Heart left ventricle (tissue), 16 donors: Measurements from ENCODE around the gene PTGER3. TPM values are rescaled to one million over a fixed set of nuclear protein-coding genes. Genes with fewer than 3 reads are reported as not detected.

Experiments used
- ATAC-seq, 4 donors: fragments of 200-7000 bp; cut with Tn5 transposase; one replicate each; pipeline ENCODE4 v1.9.1; 2020 to 2022; ENCODE audit warnings: moderate library complexity in 4 of 4, mild to moderate bottlenecking in 3 of 4, moderate number of reproducible peaks in 1 of 4
- DNase-seq, 5 donors: peaks; one replicate each; pipeline ENCODE4 v3.0.0-alpha.2; 2020
- H3K27ac ChIP-seq, 12 donors: fragments of 200-600 bp; sonication (generic) in 4 of 12; one replicate each; pipeline versions ENCODE4 v1.5.0 to v1.8.0; 2016 to 2022; ENCODE audit warnings: mild to moderate bottlenecking in 2 of 12
- H3K27me3 ChIP-seq, 9 donors: fragments of 200-600 bp; sonication (generic) in 2 of 9; one replicate each; pipeline versions ENCODE4 v1.5.1 to v1.8.0; 2016 to 2022; ENCODE audit warnings: mild to moderate bottlenecking in 3 of 9
- H3K36me3 ChIP-seq, 9 donors: fragments of 200-600 bp; sonication (generic) in 2 of 9; one replicate each; pipeline versions ENCODE4 v1.5.0 to v1.8.0; 2018 to 2022; ENCODE audit warnings: mild to moderate bottlenecking in 2 of 9
- H3K4me1 ChIP-seq, 12 donors: fragments of 200-600 bp; sonication (generic) in 4 of 12; one replicate each; pipeline versions ENCODE4 v1.5.0 to v1.8.0; 2016 to 2022; ENCODE audit warnings: mild to moderate bottlenecking in 3 of 12
- H3K4me3 ChIP-seq, 12 donors: fragments of 200-600 bp; sonication (generic) in 4 of 12; one replicate each; pipeline versions ENCODE4 v1.5.0 to v1.8.0; 2017 to 2022; ENCODE audit warnings: mild to moderate bottlenecking in 9 of 12, moderate library complexity in 4 of 12
- H3K9me3 ChIP-seq, 12 donors: fragments of 200-600 bp; sonication (generic) in 4 of 12; one replicate each; pipeline versions ENCODE4 v1.5.0 to v1.8.0; 2016 to 2022; ENCODE audit warnings: mild to moderate bottlenecking in 1 of 12
- CTCF ChIP-seq, 12 donors: fragments of 200-600 bp; sonication (generic) in 4 of 12; IDR thresholded peaks; one replicate each; pipeline versions ENCODE4 v1.5.0 to v1.8.0; 2018 to 2022; ENCODE audit warnings: antibody characterized with exemption in 12 of 12, mild to moderate bottlenecking in 5 of 12
- POLR2A ChIP-seq, 2 donors: fragments of 450-650 bp; IDR thresholded peaks; one replicate each; pipeline ENCODE4 v1.6.1; 2017; ENCODE audit warnings: antibody characterized with exemption in 2 of 2, mild to moderate bottlenecking in 2 of 2, moderate library complexity in 2 of 2
- WGBS, 4 donors: extraction: QIAGEN DNeasy Blood & Tissue Kit in 2 of 4; methylation state at CpG; one replicate each; pipeline versions ENCODE4 v1.1.5 to v1.1.7; 2013 to 2018; 5-methylcytosine and 5-hydroxymethylcytosine counted together
- intact Hi-C, 10 donors: fragments of 100-400 bp; cut with DNase I; formaldehyde crosslinking; loops; one replicate each; pipeline versions ENCODE4 v1.11.1 to v1.14.2; 2022
- polyA plus RNA-seq, 2 donors: library from polyadenylated mRNA; stranded (reverse); fragments of 200-250 nt; gene quantifications; one replicate each; pipeline ENCODE4 v1.2.3, GENCODE V29; 2013
- total RNA-seq, 9 donors: library from RNA; depleted of rRNA in 2 of 9; stranded (reverse); fragments of >200 nt in 2 of 9; fragmentation: NEBNext Ultra II Directional in 3 of 9; extraction: Animal tissue kit (Norgen Biotek cat#: 25700) in 3 of 9; gene quantifications; one replicate each; pipeline versions ENCODE4 v1.1.0 to v1.2.4, GENCODE V29; 2016 to 2023
- donor health status: ischemic (EF 13 %, LVEDD 7.1; RV severe dilation, severe dysfunction).
- donor health status: healthy with polysubstance abuse.
- donor health status: DM: no; HTN: yes; CAD: no.
- donor health status: DM: no; HTN: no; CAD: no.
- donor health status: ischemic (EF 25% LVEDD 6.9; RV normal size, moderate dysfunction).
- donor health status: ischemic (EF 25% LVEDD 5.7; RV mildly dilated, moderate dysfunction).
- donor health status: healthy.
- donor health status: DM: yes; HTN: yes; CAD: no.
- donor health status: ischemic (EF 35%, LVEDD 5.7; RV mildly dilated, moderate dysfunction).
- donor health status: nonischemic (EF 11% LVEDD 7.7; RV severe dilation, severe dysfunction).
- donor health status: DM: yes; HTN: yes; CAD: no.
- donor health status: PGD.
- donor health status: ischemic (EF 29% LVEDD 5.4; RV normal size, mild dysfunction).
- donor health status: nonischemic (EF 23%, LVEDD 6.1; RV moderate dilation, normal function).

PTGER3 gene
- total and polyA plus RNA-seq, 11 donors: 0.45 to 11.6 (median 1.3) TPM

- no peak for ATAC-seq
Observed at GRCh38 chr1:71089536-71090270, 42.1 kb upstream of the PTGER3 start.

GRCh38 chr1:71088645-71089287 is 41.1 kb upstream of the PTGER3 start:
- Histone ChIP-seq H3K9me3 (no peaks in the 10 kb centered on the region), H3K27me3 (peaks cover 0 to 3% (median 0%) of the 10 kb centered on the region in 9 donors), H3K27ac (no peak overlapping the region), H3K4me1 (no peaks in the 10 kb centered on the region), H3K36me3 (no peaks in the 10 kb centered on the region), H3K4me3 (no peak overlapping the region)
- intact Hi-C loops: no loop called here
- ATAC-seq (no peak), DNase-seq (no peak)
- 83 to 89% (median 89%) methylated on average over 5 of the region's 5 CpGs for WGBS, 4 donors
- TF ChIP-seq CTCF (IDR thresholded peaks at IDR 0.05): no peak
- no peak for TF ChIP-seq POLR2A (IDR thresholded peaks at IDR 0.05)

More at GRCh38 chr1:71089536-71090270, 42.1 kb upstream of the PTGER3 start:
- intact Hi-C loops: loop anchor here in 4 of 10 donors (10.0 kb wide), 3 partner anchors 435 to 945 kb away; no protein-coding TSS in a partner anchor
- 79 to 87% (median 82%) methylated on average over 6 of the region's 6 CpGs for WGBS, 4 donors
- no peaks in the 10 kb centered on the region for H3K36me3 ChIP-seq
- TF ChIP-seq POLR2A (IDR thresholded peaks at IDR 0.05): no peak
- no peak for TF ChIP-seq CTCF (IDR thresholded peaks at IDR 0.05)
- no peaks in the 10 kb centered on the region for H3K4me1 ChIP-seq
- no peak overlapping the region for H3K4me3 ChIP-seq
- peaks cover 0 to 3% (median 0%) of the 10 kb centered on the region in 9 donors for H3K27me3 ChIP-seq
- DNase-seq: no peak
- no peaks in the 10 kb centered on the region for H3K9me3 ChIP-seq
- peak overlapping the region in 1 of 12 donors; percentile 28 for H3K27ac ChIP-seq

GRCh38 chr1:71087713-71088112 is 40.1 kb upstream of the PTGER3 start:
- WGBS, 4 donors: 86 to 100% (median 96%) methylated on average over 1 of the region's 1 CpG

More at GRCh38 chr1:71087713-71088112, 40.1 kb upstream of the PTGER3 start:
- no peak for ATAC-seq
- H3K27me3 ChIP-seq: peaks cover 0 to 3% (median 0%) of the 10 kb centered on the region in 9 donors
- H3K9me3 ChIP-seq: no peaks in the 10 kb centered on the region
- DNase-seq: no peak
- H3K4me3 ChIP-seq: no peak overlapping the region
- TF ChIP-seq POLR2A (IDR thresholded peaks at IDR 0.05) (no peak), CTCF (IDR thresholded peaks at IDR 0.05) (no peak)
- H3K36me3 ChIP-seq: no peaks in the 10 kb centered on the region
- no peaks in the 10 kb centered on the region for H3K4me1 ChIP-seq
- H3K27ac ChIP-seq: no peak overlapping the region
- intact Hi-C loops: no loop called here
